ENCODE data around the gene HMX3.
"Not testable (repeated sequence)": the region's sequence is repeated elsewhere in the genome, so short reads cannot be mapped to it uniquely, and the experiment has no call there.

The HMX3 gene

DNA sequence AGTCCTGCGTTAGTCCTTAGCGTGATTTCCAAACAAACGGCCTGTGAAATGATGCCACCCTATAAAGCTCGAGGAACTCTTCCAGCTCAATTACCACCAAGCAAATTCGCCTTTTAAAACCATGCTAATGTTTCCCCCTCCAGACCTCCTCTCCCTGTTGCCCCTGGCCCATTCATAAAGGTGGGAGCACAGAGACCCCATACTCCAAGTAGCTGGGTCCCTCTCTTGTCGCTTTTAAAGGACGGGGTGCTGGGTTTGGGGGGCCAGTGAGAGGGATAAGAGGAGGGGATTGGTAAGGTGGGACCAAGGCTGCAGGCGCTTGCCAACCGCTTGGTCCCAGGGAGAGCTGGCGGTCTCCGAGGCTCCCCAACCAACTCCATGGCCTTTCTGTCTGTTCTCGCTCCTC, 13.4 kb downstream of the HMX3 start:
- DNase-seq: no peak

DNA sequence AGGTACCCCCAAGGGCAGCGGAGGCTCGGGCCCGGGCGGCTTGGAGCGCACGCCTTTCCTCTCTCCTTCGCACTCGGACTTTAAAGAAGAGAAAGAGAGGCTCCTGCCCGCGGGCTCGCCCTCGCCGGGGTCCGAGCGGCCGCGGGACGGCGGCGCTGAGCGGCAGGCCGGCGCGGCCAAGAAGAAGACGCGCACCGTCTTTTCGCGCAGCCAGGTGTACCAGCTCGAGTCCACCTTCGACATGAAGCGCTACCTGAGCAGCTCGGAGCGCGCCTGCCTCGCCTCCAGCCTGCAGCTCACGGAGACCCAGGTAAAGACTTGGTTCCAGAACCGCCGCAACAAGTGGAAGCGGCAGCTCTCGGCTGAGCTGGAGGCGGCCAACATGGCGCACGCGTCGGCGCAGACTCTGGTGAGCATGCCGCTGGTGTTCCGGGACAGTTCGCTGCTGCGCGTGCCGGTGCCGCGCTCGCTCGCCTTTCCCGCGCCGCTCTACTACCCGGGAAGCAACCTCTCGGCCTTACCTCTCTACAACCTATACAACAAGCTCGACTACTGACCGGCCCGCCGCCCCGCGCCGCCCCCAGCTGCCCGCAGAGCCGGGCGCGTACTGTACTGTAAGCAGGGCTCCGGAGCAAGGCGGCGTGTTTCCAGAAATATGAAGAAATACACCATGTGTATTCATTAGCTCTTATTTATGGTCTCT, 13.9 kb downstream of the HMX3 start:
- no peak for DNase-seq

DNA sequence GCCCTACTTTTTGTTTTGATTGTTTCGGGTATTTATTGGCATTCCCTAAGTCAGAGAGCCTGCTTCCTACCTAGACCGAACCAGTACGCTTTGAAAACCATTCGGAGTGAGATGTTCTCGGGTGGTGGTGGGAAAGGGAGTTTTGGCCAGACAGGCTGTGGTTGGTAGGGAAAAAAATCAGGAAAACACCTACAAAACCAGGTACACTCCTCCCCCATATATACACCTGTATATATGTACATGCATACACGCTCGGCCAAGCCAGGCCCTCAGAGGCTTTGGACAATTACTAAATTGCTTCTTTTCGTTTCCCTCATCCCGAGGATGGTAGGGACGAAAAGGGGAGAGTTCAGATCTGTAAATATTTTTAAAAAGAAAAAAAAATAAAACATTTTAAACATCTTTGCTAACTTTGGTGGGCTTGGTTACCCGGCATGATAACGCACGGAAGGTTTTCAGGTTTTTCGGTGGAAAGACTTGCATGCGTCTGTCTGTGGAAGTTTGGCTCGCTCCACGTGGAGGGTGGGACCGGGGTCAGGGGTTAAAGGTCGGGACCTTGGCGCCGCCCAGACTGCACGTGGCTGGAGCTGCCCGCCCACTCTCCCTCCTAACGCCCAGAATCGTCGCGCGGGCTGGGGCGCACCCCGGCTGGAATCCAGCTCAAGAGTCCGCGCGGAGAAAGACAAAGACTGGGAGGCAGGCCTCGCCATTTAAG, 14.7 kb downstream of the HMX3 start:
- no peak for DNase-seq

DNA sequence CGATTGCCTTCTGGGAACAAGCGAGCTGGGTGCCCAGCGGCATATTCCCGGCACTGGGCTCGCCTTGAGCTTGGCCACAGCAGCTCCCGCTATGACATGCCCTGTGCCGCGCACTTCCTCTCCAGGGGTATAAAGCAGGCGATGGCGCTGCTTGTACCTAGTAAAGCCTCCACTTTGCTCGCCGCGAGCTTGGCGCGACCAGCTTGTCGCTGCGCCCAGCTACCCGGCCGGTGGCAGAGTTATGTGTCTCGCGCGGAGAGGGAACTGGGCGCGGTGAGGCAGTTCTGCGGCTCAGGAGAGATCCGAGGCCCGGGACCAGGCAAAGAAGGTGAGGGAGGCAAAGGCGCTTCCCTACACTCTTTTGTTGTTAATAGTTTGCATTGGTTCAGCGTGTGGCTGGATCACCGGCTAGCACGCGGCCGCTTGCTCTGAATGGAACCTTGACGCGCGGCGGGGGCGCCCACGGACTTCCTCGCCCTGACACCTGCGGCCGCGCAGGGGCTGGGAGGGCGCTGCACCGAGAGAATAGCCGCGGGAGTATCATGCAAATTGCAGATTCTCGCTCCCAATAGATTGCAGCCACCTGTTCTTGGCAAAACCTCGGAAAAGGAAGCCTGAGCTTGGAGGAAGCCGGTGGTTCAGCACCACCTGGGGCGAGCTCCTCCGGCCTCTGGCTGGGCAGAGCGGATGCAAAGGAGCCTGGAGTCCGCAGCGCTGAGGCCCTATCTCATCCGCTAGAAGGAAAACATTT, 15.4 kb downstream of the HMX3 start:
- no peak for DNase-seq

DNA sequence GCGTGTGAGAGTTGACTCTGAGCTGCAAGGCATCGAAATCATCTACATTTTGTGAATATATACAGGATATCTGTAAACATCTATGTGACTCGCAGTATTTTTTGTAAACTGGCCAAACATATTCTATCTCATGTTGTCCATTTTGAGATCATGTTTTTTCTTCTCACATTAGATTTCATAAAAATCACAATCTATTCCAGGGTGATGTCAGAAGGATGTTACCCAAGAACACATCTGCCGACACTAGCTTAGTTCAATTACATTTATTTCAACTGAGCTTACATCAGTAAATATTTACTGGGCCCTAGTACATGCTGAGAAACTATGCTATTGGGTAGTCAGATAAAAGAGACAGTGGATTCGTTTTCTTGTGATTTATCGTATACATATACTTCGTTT, 16.0 kb downstream of the HMX3 start:
- no peak for DNase-seq

DNA sequence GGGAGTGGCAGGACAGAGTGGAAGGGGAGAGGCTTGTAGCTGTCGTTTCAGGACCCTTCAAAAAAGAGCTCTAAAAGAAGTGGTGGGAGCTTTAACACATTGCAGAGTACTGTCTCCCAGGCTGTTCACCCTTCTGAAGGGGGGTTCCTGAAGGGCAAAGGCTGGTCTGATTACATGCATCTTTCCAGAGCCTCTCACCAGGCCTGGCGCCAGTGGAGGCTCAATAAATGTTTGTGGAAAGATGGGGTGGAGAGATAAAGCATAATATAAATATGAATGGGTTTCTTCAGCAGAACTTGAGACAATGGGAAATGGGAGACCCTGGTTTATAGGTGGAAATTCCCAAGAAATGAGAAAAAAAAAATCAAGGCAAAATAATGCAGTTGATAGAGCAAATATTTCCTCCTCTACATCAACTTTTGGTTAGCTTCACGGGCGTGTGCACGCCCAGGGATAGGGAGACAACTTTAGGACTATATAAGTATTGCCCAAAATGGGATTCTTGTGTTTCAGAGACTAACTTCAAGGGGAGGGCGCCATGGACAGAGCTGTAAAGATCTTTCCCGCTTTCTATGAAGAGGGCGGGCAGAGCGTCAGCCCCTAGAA, 17.8 kb downstream of the HMX3 start:
- DNase-seq: no peak

DNA sequence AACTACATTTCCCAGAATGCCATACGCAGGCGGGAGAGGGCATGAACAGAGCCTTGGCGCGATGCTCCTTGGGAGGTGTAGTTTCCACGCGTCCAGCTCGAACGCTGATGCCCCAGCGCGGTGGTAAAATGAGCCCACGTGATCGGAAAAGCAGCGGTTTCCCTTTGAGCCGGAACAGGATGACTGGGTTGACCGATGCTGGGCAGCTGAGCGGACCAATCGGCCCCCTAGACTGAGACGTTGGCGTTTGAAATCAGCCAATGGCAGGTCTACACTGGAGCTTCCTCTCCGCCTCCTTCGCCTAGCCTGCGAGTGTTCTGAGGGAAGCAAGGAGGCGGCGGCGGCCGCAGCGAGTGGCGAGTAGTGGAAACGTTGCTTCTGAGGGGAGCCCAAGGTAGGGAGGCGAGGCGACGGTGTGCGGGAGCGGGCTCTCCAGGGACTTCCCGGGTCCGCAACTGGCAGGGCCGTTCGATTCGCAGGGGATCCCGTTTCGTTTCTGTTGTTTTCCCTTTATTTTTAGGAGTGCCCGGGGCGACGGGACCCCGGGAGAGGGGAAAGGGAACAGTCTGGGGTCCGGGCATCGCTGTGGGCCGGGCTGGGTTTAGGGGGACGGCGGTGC, 18.4 kb downstream of the HMX3 start, which contains the start of gene BUB3:
TSS of gene BUB3 (plus strand) at position 311 of the 619 bp plus-strand sequence. CDS start 516 bp downstream, outside the sequence.
- peak; percentile 92 for DNase-seq

DNA sequence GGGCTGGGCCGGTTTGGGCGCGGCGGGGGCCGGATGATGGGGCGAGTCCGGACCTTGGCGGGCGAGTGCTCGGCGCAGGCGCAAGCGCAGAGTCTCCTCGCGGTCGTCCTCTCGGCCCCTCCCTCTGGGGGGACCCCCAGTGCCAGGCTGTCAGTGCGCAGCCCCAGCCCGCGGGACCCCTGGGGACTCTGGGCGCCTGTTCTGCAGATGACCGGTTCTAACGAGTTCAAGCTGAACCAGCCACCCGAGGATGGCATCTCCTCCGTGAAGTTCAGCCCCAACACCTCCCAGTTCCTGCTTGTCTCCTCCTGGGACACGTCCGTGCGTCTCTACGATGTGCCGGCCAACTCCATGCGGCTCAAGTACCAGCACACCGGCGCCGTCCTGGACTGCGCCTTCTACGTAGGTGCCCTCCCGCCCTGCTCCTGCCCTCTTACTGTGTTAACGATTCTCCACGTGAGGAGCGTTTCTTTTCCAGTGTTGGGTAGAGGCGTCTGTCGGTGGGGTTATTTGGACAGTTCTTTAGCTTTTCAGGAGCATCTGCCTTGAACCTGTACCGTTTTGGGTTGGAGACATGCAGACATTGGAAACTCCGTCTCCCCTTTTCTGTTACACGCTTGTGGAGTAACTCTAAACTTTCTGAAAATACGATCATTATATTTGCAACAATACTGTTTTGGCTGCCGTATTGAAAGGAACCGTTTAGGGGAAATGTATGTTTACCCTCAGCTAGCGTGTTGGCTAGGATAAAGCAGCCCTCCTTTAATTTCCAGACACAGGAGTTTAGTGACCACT, 19.1 kb downstream of the HMX3 start:
- DNase-seq: no peak

DNA sequence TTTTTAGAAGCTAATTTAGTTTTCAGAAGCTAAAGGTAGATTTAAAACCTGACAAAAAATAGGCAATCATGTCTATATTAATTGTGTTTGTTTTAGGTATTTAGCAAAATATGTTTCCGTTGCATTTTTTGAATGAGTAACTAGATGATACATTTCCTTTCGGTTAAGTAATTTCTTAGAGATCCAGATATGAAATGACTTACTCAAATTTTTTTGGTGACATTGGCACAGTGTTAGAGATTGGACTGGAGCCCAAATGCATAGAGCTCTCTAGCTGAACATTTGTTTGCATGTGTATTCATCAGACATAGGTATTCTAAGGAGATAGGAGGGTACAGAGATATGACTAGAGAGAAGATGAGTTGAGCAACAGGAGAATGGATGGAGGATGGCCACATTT, 20.3 kb downstream of the HMX3 start:
- no peak for DNase-seq

DNA sequence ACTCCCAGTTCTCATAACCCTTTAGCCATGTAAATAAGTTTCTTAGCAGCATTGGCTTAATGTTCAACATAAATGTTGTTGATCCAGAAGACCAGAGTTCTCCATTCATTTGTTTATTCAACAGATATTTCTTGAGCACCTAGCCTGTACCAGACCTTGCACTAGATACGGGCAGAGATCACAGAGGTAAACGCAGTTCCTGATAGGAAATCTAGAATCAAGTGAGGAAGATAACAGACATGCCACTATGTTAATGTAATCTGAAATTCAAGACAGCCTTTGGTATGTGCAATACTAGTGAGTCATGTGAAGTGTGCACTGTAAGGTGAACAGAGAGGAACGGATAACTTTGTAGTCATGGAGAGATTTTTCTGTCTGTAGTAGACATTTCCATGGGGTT, 21.4 kb downstream of the HMX3 start:
- DNase-seq: no peak

DNA sequence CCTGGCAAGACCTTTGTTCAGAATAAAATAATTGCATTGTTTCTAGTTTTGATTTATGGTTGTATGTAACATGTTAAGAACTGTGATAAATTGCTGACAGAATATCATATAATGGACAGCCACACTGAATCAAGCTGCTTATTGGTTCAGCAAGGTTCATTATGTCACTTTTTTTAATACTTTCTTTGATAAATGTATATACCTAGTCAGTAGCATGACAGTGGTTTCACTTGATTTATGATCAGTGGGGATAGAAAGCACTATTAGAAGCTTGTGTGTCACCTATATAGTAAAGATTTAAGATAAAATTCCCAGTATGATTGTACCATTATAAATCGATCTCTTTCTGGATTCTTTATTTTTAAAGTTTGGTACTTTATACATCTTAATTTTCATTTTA, 22.9 kb downstream of the HMX3 start:
- DNase-seq: no peak

DNA sequence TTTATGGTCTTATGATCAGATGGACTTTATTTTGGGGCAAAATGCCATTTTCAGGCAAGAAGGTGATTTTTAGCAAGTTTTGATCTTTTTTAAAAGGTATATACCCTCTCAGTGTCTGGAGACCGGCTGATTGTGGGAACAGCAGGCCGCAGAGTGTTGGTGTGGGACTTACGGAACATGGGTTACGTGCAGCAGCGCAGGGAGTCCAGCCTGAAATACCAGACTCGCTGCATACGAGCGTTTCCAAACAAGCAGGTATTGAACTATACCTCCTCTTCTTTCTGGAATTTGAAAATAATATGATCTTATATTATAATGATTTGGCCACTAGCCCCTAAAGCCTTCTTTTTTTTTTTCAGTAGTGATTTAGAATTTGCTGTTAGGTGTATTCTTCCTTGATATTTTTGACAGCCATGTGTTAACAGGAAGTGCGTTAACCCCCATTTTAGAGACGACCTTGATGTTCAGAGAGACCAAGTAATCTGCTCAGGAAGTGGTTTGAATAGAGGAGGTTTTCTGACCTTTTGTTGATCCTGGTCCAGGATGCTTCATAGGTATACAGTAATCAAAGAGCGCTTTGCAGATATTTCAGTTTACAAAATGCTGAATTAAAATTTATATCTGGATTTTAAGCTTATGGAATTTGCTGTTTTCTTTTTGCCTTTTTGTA, 24.7 kb downstream of the HMX3 start:
- no peak for DNase-seq

DNA sequence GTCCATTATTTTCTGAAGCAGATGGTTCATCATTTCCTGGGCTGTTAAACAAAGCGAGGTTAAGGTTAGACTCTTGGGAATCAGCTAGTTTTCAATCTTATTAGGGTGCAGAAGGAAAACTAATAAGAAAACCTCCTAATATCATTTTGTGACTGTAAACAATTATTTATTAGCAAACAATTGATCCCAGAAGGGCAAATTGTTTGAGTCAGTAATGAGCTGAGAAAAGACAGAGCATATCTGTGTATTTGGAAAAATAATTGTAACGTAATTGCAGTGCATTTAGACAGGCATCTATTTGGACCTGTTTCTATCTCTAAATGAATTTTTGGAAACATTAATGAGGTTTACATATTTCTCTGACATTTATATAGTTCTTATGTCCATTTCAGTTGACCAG, 28.5 kb downstream of the HMX3 start:
- DNase-seq: no peak

DNA sequence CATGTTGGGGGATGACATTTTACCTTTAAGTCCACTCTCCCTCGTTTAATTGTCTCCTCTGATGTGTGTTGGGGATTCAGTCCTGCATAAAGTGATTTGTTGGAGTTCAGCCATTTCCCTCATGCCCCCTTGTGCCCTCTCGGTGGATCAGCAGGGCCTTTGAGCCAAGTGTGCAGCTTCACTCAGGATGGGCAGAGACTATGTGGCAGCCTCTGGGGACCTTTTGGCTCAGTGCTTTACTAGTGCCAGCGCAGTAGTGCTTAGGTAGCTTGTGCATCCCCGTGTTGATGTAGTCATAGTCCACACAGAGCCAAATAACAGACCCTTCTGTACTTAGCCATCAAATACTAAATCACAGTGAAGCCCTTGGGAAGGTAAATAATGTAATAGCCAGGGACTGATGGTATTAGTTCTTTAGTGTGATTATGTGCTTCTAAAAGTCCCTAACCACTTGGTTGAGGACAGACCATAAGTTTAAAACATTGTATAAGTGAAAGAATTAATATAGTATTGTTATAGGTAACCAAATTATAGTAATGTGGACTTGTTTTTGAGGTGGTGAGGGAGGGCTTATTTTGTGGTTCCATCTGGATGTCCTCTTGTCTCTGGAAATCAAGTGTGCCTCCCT, 29.8 kb downstream of the HMX3 start:
- DNase-seq: no peak

DNA sequence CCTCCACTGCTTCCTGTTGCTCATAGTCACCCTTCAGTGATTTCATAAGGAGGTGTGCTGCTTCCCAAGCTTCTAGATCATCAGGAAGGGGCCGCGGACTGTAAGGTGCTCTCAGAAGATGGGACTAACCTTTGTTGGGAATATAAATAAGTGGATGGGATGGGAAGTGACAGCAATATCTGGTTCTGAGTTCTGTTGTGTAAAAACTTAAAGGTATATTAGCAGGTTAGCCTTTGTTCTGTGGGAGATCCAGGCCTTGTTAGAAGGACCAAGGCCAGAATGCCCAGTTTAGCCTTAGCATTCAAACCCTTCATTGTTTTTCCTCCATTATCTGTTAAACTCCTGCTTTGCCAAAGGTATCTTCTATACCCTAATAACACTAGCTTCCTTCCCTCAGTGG, 30.8 kb downstream of the HMX3 start:
- no peak for DNase-seq

DNA sequence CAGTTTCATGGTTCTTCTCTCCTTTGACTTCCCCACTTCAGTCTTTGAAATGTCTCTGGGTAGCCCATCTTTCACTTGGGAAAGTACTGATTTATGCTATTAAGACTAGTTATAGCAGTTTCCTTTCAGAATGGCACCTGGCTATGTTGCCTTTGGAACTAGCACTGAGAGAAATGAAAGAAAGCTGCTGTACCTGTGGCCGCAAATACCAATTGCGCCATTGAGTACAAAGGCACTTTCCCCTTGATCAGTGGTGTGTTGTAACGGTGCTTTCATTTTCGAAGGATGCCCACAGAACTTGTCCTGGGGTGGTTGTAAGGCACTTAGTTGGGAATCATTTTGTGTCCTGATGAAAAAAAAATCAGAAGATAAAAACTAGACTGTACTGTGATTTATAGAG, 35.2 kb downstream of the HMX3 start:
- no peak for DNase-seq

DNA sequence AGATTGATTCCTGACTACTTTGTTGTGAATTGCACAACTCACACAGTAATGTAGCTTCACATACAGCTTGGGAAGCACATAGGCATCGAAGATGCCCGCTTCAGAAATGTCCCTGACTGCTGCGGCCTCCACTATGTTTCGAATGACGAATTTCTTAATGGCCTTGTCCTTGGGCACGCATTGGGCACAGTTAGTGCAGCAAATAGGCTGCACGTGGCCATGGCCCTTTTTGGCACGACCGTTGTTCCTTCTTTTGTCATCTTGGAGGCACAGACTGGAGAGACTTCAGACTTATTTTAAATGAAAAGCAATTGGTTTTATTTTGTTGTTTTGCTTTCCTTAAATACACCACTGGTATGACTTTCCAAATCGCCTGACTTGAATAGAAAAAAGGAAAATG, 35.8 kb downstream of the HMX3 start:
- DNase-seq: not testable (repeated sequence)

DNA sequence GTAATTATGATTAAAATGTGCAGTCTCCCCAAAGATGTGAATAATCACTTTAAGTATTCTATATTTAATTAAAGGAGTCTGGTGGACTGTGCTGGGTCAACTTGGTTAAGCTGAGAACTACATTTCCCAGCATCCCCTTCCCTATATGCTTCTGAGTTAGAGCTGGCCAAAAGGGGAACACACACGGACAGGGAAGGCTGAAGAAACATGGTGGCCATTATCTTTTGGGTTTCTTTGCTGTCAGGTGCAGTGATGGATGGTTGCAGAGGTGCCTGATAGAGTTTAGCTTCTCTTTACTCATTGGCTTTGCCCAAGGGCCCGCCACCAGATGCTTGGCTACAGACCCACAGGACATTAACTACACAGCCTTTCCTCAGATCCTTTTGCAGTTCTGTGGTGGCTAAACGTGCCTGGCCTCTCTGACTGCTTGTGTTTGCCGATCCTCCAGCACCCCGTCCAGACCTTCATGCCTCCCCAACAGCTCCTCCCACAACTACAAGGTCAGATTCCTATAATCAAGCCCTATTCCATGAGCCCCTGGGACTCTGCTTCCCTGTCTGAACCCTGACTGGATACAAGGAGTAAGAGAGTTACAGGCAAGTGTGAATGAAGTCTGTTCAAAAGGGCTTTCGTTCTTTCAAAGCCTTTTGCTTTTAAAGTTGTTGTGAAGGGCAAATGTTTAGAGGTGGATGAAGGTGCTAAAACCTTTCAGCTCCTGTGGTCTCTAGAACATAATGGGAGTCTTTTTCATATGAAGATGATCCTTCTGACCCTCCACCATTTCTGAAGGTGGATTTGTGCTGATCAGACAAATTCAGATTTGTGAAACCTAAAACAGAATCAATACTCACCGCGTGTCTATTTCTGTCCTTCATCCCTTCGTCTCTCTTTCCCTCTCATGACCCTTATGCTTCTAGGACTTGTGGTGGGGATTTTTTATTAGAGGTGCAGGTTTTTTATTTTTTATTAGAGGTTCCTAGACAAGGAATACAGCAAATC, 39.9 kb downstream of the HMX3 start:
- DNase-seq: no peak

DNA sequence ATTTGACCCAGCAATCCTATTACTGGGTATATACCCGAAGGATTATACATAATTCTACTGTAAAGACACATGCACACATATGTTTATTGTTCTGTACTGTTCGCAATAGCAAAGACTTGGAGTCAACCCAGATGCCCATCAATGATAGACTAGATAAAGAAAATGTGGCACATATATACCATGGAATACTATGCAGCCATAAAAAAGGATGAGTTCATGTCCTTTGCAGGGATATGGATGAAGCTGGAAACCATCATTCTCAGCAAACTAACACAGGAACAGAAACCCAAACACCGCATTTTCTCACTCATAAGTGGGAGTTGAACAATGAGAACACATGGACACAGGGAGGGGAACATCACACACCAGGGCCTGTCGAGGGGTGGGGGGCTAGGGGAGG, 42.6 kb downstream of the HMX3 start:
- DNase-seq: not testable (repeated sequence)
